SK-N-SH treated with all-trans-retinoic acid at 6 μM for 48 hours (cell line): ENCODE data around the gene CBLB.

ENCODE experiments used
- PATZ1 ChIP-seq: fragments of 250-450 bp; sonication (Bioruptor Pico); IDR thresholded peaks from 2 replicates; pipeline ENCODE4 v1.8.0; 2020; ENCODE audit warnings: mild to moderate bottlenecking, moderate library complexity, borderline replicate concordance
- ZFP30 ChIP-seq: fragments of 450-650 bp; formaldehyde crosslinking; IDR thresholded peaks from 2 replicates; pipeline ENCODE4 v1.5.0; 2022; ENCODE audit warnings: mild to moderate bottlenecking, moderate library complexity

GRCh38 chr3:105835606-105836005 is 33.2 kb downstream of the CBLB start:
- no peak for TF ChIP-seq PATZ1 (CRISPR knock-in tag)
- no peak for TF ChIP-seq ZFP30 (CRISPR knock-in tag)
